ENCODE results near the gene FAM131C.

FAM131C gene

DNA sequence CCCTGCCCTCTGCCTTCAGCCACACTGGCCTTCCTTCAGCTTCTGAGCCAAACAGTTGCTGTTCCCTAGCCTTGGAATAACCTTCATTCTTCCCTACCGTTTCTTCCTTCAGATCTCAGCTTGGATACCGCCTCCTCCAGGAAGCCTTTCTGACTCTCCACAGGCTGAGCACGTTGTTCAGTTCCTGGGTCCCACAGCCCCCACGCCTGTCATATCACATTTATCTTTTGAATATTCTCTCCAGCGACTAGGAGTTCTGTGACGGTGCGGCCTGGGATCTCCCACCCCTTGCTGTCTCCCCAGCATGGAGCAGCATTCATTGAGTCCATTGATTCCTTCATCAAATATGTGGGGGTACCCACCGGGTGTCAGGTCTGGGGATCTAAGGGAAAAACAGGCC is 43.2 kb upstream of the FAM131C start:
- no peak overlapping the region for H3K4me3 ChIP-seq (ENCODE audit: insufficient read depth, low read length, poor library complexity, severe bottlenecking)
- H4K20me1 ChIP-seq (ENCODE audit: low read depth, low read length), result no peaks in the 10 kb centered on the region
- no peak overlapping the region for H3K27ac ChIP-seq (ENCODE audit: low read depth, low read length)
- no peak overlapping the region for H3K9ac ChIP-seq (ENCODE audit: low read length)
- H3K9me2 ChIP-seq (replicated peaks; ENCODE audit: insufficient read depth, low read length), result no peaks in the 10 kb centered on the region
- H3K4me2 ChIP-seq (ENCODE audit: low read depth, low read length, poor library complexity, severe bottlenecking), result no peak overlapping the region
- H2AFZ ChIP-seq (ENCODE audit: low read depth, low read length, severe bottlenecking), result no peak overlapping the region
- H3K27me3 ChIP-seq (ENCODE audit: low read length), result no peaks in the 10 kb centered on the region
- TF ChIP-seq, protein P1, sequence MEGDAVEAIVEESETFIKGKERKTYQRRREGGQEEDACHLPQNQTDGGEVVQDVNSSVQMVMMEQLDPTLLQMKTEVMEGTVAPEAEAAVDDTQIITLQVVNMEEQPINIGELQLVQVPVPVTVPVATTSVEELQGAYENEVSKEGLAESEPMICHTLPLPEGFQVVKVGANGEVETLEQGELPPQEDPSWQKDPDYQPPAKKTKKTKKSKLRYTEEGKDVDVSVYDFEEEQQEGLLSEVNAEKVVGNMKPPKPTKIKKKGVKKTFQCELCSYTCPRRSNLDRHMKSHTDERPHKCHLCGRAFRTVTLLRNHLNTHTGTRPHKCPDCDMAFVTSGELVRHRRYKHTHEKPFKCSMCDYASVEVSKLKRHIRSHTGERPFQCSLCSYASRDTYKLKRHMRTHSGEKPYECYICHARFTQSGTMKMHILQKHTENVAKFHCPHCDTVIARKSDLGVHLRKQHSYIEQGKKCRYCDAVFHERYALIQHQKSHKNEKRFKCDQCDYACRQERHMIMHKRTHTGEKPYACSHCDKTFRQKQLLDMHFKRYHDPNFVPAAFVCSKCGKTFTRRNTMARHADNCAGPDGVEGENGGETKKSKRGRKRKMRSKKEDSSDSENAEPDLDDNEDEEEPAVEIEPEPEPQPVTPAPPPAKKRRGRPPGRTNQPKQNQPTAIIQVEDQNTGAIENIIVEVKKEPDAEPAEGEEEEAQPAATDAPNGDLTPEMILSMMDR (IDR thresholded peaks at IDR 0.05; ENCODE audit: insufficient read depth, low read length, poor library complexity, severe bottlenecking), result no peak
- no peak for TF ChIP-seq EZH2phosphoT487 (conservative IDR thresholded peaks at IDR 0.05; ENCODE audit: low read length)
- H3F3A ChIP-seq (ENCODE audit: insufficient read depth), result no peaks in the 10 kb centered on the region
- H3K36me3 ChIP-seq (ENCODE audit: low read length), result no peaks in the 10 kb centered on the region
- no peaks in the 10 kb centered on the region for H3K79me2 ChIP-seq (ENCODE audit: insufficient read depth, low read length)
- H3K9me3 ChIP-seq (ENCODE audit: insufficient read depth, low read length), result no peaks in the 10 kb centered on the region

DNA sequence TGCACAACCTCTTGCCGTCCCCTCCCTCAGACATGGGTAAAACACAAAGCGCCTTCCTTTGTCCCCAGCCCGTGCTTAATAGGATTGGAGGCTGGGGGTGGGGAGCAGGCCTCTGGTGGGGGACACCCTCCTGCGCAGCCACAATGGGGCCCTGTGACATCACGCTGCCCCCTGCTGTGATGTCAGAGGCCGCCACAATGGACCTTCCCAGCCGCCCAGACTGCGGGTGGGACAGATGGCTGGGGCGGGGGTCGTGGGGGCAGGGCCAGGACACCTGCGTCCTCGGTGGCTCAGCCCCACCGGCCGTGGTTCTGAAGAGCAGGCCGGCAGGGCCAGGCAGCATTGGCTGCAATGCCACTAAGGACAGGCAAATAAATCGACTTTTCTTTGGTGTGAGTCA is 42.6 kb upstream of the FAM131C start:
- Histone ChIP-seq H3K9ac (ENCODE audit: low read length) (no peak overlapping the region), H3F3A (ENCODE audit: insufficient read depth) (no peaks in the 10 kb centered on the region), H3K9me2 (replicated peaks; ENCODE audit: insufficient read depth, low read length) (no peaks in the 10 kb centered on the region), H3K27ac (ENCODE audit: low read depth, low read length) (no peak overlapping the region), H2AFZ (ENCODE audit: low read depth, low read length, severe bottlenecking) (no peak overlapping the region), H3K36me3 (ENCODE audit: low read length) (no peaks in the 10 kb centered on the region), H3K79me2 (ENCODE audit: insufficient read depth, low read length) (no peaks in the 10 kb centered on the region), H3K9me3 (ENCODE audit: insufficient read depth, low read length) (no peaks in the 10 kb centered on the region), H3K4me3 (ENCODE audit: insufficient read depth, low read length, poor library complexity, severe bottlenecking) (no peak overlapping the region), H3K27me3 (ENCODE audit: low read length) (no peaks in the 10 kb centered on the region), H3K4me2 (ENCODE audit: low read depth, low read length, poor library complexity, severe bottlenecking) (no peak overlapping the region), H4K20me1 (ENCODE audit: low read depth, low read length) (no peaks in the 10 kb centered on the region)
- TF ChIP-seq EZH2phosphoT487 (conservative IDR thresholded peaks at IDR 0.05; ENCODE audit: low read length), result no peak
- TF ChIP-seq, protein P1 (IDR thresholded peaks at IDR 0.05; ENCODE audit: insufficient read depth, low read length, poor library complexity, severe bottlenecking), result no peak

DNA sequence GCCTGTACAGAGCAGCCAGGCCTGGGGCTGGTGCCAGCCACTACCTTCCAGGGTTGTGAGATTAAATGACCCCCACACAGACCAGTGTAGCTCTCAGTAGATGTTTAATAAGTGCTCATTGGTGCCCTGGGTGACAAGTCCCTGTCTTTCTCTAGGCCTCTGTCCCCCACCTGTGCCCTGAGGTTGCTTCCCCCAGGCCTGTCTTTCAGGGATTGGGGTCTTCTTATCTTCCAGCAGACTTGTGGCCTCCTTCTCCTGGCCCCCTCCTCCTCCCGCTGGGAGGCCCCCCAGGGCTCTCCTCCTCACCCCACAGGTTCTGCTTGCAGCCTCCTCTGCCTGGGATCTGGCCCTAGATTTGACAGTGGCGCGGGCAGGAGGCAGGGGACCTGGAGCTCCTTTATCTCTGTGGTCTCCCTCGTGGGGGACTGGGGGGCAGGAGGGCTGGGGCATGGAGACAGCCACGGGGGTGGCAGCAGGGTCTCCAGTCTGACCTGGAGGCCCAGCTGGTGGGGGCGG is 42.1 kb upstream of the FAM131C start:
- Histone ChIP-seq H3K9me2 (replicated peaks; ENCODE audit: insufficient read depth, low read length) (no peaks in the 10 kb centered on the region), H3K79me2 (ENCODE audit: insufficient read depth, low read length) (no peaks in the 10 kb centered on the region), H3F3A (ENCODE audit: insufficient read depth) (no peaks in the 10 kb centered on the region), H3K9me3 (ENCODE audit: insufficient read depth, low read length) (no peaks in the 10 kb centered on the region), H2AFZ (ENCODE audit: low read depth, low read length, severe bottlenecking) (no peak overlapping the region), H3K4me2 (ENCODE audit: low read depth, low read length, poor library complexity, severe bottlenecking) (no peak overlapping the region), H3K9ac (ENCODE audit: low read length) (no peak overlapping the region), H3K27ac (ENCODE audit: low read depth, low read length) (no peak overlapping the region), H3K4me3 (ENCODE audit: insufficient read depth, low read length, poor library complexity, severe bottlenecking) (no peak overlapping the region), H3K36me3 (ENCODE audit: low read length) (no peaks in the 10 kb centered on the region), H3K27me3 (ENCODE audit: low read length) (no peaks in the 10 kb centered on the region), H4K20me1 (ENCODE audit: low read depth, low read length) (no peaks in the 10 kb centered on the region)
- TF ChIP-seq, protein P1 (IDR thresholded peaks at IDR 0.05; ENCODE audit: insufficient read depth, low read length, poor library complexity, severe bottlenecking), result no peak
- TF ChIP-seq EZH2phosphoT487 (conservative IDR thresholded peaks at IDR 0.05; ENCODE audit: low read length), result no peak
